Renal cortex interstitium (tissue), 11 donors: ENCODE data around the gene NUP210. TPM values are rescaled to one million over a fixed set of nuclear protein-coding genes. Genes with fewer than 3 reads are reported as not detected.

Source experiments
- DNase-seq, 11 donors: peaks; one replicate each; pipeline ENCODE4 v3.0.0-alpha.2; 2013; ENCODE audit warnings: low read depth in 9 of 11, low spot score in 4 of 11; ENCODE audit errors: extremely low read depth in 1 of 11
- polyA plus RNA-seq, 3 donors: library from polyadenylated mRNA; unstranded; fragments of 120-200 nt; gene quantifications; one replicate each; pipeline ENCODE4 v1.2.1, GENCODE V29; 2013; ENCODE audit not compliant: insufficient read length in 3 of 3

NUP210 gene
- polyA plus RNA-seq, 3 donors = 24.8 to 30.8 (median 30.0) TPM

- no peak for DNase-seq
Measured at GRCh38 chr3:13274125-13274524, 146.0 kb downstream of the NUP210 start.

- DNase-seq = no peak
Measured at GRCh38 chr3:13273604-13274105, 146.5 kb downstream of the NUP210 start.

- no peak for DNase-seq
Measured at GRCh38 chr3:13272831-13273603, 147.1 kb downstream of the NUP210 start.

GRCh38 chr3:13269711-13270378 lies 150.3 kb downstream of the NUP210 start:
- DNase-seq = no peak

- no peak for DNase-seq
Measured at GRCh38 chr3:13268961-13269441, 151.1 kb downstream of the NUP210 start.

GRCh38 chr3:13268120-13268519 lies 152.0 kb downstream of the NUP210 start:
- DNase-seq = no peak

GRCh38 chr3:13266651-13267362 lies 153.3 kb downstream of the NUP210 start:
- DNase-seq = no peak

Other genes with a start within 250 kb of the NUP210 start
- 10 to 100 TPM; 17.8 to 22.3 (median 21.7) TPM for gene HDAC11, start 60.0 kb upstream of the NUP210 start, polyA plus RNA-seq
- gene FBLN2, start 128.8 kb upstream of the NUP210 start, polyA plus RNA-seq = 10 to 100 TPM; 20.0 to 33.8 (median 23.2) TPM